ENCODE measurements around the gene GUK1. TPM values are rescaled to one million over a fixed set of nuclear protein-coding genes. Genes with fewer than 3 reads are reported as not detected.
"Not testable (repeated sequence)": the region's sequence is repeated elsewhere in the genome, so short reads cannot be mapped to it uniquely, and the experiment has no call there.

GUK1 gene
- total RNA-seq, 1 donor from 2014 or later, result 136 TPM

GRCh38 chr1:228184152-228184551, 44.1 kb downstream of the GUK1 start:
- no peak overlapping the region for H3K27ac Mint-ChIP-seq
- H3K4me1 Mint-ChIP-seq, result no peaks in the 10 kb centered on the region
- peaks cover 11% of the 10 kb centered on the region for H3K9me3 Mint-ChIP-seq
- H3K4me3 Mint-ChIP-seq, result no peak overlapping the region
- no peak for TF ChIP-seq CTCF (IDR thresholded peaks at IDR 0.05; ENCODE audit: unreplicated experiment)
- no peaks in the 10 kb centered on the region for H3K27me3 Mint-ChIP-seq (ENCODE audit: low read depth)
- DNase-seq (ENCODE audit: low spot score in 2 of 2, unreplicated experiment in 2 of 2), result no peak
- peaks cover 4% of the 10 kb centered on the region for H3K36me3 Mint-ChIP-seq

- H3K9me3 Mint-ChIP-seq, result peaks cover 11% of the 10 kb centered on the region
- no peak overlapping the region for H3K4me3 Mint-ChIP-seq
These were observed 45.5 kb downstream of the GUK1 start for GRCh38 chr1:228185641-228185965.

GRCh38 chr1:228188249-228188648, 48.2 kb downstream of the GUK1 start:
- H3K36me3 Mint-ChIP-seq; H3K27ac Mint-ChIP-seq; H3K4me1 Mint-ChIP-seq; DNase-seq (ENCODE audit: low spot score in 2 of 2, unreplicated experiment in 2 of 2); H3K4me3 Mint-ChIP-seq; H3K27me3 Mint-ChIP-seq (ENCODE audit: low read depth): not testable (repeated sequence)
- peaks cover 11% of the 10 kb centered on the region for H3K9me3 Mint-ChIP-seq

More at GRCh38 chr1:228185641-228185965, 45.5 kb downstream of the GUK1 start:
- no peak for TF ChIP-seq CTCF (IDR thresholded peaks at IDR 0.05; ENCODE audit: unreplicated experiment)
- Mint-ChIP-seq H3K27ac (no peak overlapping the region), H3K27me3 (ENCODE audit: low read depth) (no peaks in the 10 kb centered on the region), H3K36me3 (peaks cover 4% of the 10 kb centered on the region), H3K4me1 (no peaks in the 10 kb centered on the region)
- no peak for DNase-seq (ENCODE audit: low spot score in 2 of 2, unreplicated experiment in 2 of 2)

- no peak overlapping the region for H3K4me3 Mint-ChIP-seq
- no peak for TF ChIP-seq CTCF (IDR thresholded peaks at IDR 0.05; ENCODE audit: unreplicated experiment)
- peaks cover 4% of the 10 kb centered on the region for H3K36me3 Mint-ChIP-seq
- H3K27me3 Mint-ChIP-seq (ENCODE audit: low read depth), result no peaks in the 10 kb centered on the region
- H3K4me1 Mint-ChIP-seq, result no peaks in the 10 kb centered on the region
- H3K27ac Mint-ChIP-seq, result no peak overlapping the region
- peaks cover 11% of the 10 kb centered on the region for H3K9me3 Mint-ChIP-seq
- DNase-seq (ENCODE audit: low spot score in 2 of 2, unreplicated experiment in 2 of 2), result no peak
These were observed 50.1 kb downstream of the GUK1 start for GRCh38 chr1:228190182-228190581.

GRCh38 chr1:228190778-228191177, 50.7 kb downstream of the GUK1 start:
- no peaks in the 10 kb centered on the region for H3K4me1 Mint-ChIP-seq
- H3K4me3 Mint-ChIP-seq, result no peak overlapping the region
- H3K27ac Mint-ChIP-seq, result no peak overlapping the region
- no peak for TF ChIP-seq CTCF (IDR thresholded peaks at IDR 0.05; ENCODE audit: unreplicated experiment)
- H3K36me3 Mint-ChIP-seq, result peaks cover 4% of the 10 kb centered on the region
- DNase-seq (ENCODE audit: low spot score in 2 of 2, unreplicated experiment in 2 of 2), result no peak
- no peaks in the 10 kb centered on the region for H3K27me3 Mint-ChIP-seq (ENCODE audit: low read depth)
- peaks cover 11% of the 10 kb centered on the region for H3K9me3 Mint-ChIP-seq

GRCh38 chr1:228194436-228194835, 54.4 kb downstream of the GUK1 start:
- Mint-ChIP-seq H3K4me3 (no peak overlapping the region), H3K36me3 (peaks cover 13% of the 10 kb centered on the region), H3K27me3 (ENCODE audit: low read depth) (no peaks in the 10 kb centered on the region), H3K4me1 (no peaks in the 10 kb centered on the region), H3K9me3 (peaks cover 14% of the 10 kb centered on the region), H3K27ac (no peak overlapping the region)
- no peak for DNase-seq (ENCODE audit: low spot score in 2 of 2, unreplicated experiment in 2 of 2)
- no peak for TF ChIP-seq CTCF (IDR thresholded peaks at IDR 0.05; ENCODE audit: unreplicated experiment)
